Measurements from ENCODE around the gene LPP. TPM values are rescaled to one million over a fixed set of nuclear protein-coding genes. Genes with fewer than 3 reads are reported as not detected.

The LPP gene
- total RNA-seq, 1 donor from 2014 or later, result 132 TPM

DNA sequence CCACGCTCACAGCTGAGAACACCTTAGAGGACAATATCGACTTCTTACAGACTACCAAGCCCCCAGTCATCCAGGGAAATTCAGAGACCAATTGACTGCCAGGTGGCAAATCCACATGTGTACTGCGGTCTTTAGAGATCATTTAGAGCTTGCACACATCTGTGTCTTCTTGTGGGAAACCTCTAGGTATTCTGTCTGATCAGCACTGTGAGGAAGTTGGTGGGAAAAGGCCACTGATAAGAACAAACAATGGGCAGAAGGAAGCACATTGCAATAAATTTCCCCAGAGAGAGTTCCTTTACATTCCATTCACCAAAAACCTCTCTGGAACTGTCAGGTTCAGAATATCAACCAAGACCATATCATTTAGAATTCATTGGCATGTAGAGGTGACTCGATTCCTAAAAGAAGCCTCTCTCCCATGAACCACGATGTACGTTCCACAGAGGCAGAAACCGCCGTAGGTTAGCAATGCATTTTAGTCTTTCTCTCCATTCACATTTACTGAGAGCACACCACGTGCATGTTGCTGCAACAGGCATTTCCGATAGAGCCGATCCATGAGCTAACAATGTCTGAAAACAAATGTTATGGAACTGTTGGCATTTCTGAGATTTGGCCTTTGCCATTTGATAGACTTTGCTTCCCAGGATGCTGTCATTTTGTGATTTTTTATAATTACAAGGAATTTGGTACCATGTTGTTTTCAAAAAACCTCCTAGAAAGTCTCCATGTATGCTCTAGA lies 730.5 kb downstream of the LPP start:
- Mint-ChIP-seq H3K27me3 (ENCODE audit: low read depth) (no peaks in the 10 kb centered on the region), H3K27ac (no peak overlapping the region), H3K4me3 (no peak overlapping the region), H3K4me1 (peaks cover 6% of the 10 kb centered on the region), H3K9me3 (peaks cover 5% of the 10 kb centered on the region), H3K36me3 (peaks cover 19% of the 10 kb centered on the region)
- DNase-seq (ENCODE audit: low spot score in 2 of 2, unreplicated experiment in 2 of 2), result no peak
- TF ChIP-seq, protein P1, sequence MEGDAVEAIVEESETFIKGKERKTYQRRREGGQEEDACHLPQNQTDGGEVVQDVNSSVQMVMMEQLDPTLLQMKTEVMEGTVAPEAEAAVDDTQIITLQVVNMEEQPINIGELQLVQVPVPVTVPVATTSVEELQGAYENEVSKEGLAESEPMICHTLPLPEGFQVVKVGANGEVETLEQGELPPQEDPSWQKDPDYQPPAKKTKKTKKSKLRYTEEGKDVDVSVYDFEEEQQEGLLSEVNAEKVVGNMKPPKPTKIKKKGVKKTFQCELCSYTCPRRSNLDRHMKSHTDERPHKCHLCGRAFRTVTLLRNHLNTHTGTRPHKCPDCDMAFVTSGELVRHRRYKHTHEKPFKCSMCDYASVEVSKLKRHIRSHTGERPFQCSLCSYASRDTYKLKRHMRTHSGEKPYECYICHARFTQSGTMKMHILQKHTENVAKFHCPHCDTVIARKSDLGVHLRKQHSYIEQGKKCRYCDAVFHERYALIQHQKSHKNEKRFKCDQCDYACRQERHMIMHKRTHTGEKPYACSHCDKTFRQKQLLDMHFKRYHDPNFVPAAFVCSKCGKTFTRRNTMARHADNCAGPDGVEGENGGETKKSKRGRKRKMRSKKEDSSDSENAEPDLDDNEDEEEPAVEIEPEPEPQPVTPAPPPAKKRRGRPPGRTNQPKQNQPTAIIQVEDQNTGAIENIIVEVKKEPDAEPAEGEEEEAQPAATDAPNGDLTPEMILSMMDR (IDR thresholded peaks at IDR 0.05; ENCODE audit: unreplicated experiment), result no peak

DNA sequence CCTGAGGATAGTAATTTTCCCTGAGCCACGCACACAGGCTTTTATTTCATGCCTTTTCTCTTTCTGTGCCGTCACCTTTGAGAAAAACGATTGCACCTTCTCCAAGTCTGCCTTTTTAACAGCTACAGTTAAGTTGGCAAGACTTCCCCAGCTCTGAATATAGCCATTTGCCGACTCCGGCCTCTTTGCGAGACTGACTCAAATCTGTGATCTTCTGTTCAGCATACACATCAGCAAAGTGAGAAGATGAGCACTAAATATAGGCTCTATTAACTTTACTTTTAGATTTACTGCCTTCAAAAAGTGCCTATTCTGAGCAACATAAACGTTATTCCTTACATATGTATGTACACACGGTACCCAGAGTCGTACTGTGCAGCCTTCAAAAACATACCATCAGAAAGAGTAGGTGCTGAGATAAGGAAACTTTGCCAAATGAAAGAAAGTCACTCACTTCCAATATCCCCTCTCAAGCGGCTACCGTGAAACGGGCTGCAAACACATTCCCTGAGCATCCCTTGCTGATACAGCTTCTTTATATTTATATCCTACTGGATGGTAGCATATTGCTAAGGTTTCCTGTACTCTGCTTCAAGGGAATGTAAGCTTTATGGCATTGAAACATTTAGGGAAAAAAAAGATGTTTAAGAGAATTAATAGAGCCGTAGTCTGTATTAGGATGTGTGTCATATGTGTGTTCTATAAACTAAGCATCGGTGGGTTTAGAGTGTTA lies 734.5 kb downstream of the LPP start:
- Mint-ChIP-seq H3K4me3 (no peak overlapping the region), H3K9me3 (no peaks in the 10 kb centered on the region), H3K4me1 (no peaks in the 10 kb centered on the region), H3K27me3 (ENCODE audit: low read depth) (no peaks in the 10 kb centered on the region), H3K36me3 (peaks cover 4% of the 10 kb centered on the region), H3K27ac (no peak overlapping the region)
- TF ChIP-seq, protein P1 (IDR thresholded peaks at IDR 0.05; ENCODE audit: unreplicated experiment), result no peak
- DNase-seq (ENCODE audit: low spot score in 2 of 2, unreplicated experiment in 2 of 2), result no peak

DNA sequence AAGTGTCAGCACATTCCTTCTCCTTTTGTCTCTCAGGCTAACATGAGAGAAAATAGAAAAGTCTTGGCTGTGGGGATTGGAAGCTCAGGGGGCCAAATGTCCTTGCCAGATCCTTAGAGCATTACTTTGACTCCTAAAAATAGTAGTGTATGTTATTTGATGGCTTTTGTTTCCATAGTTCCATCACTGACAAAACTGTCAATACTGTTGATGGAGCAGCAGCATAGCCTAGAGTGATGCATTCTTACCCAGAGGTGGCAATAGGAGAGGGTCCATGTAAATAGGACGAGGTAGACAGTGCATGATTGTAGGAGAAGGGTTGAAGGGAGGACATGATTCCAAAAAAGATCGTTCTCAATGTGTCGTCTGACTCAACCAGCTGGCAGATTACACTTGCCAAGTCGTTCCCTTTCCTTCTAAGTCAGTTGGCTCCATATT lies 735.1 kb downstream of the LPP start:
- Mint-ChIP-seq H3K4me1 (no peaks in the 10 kb centered on the region), H3K4me3 (no peak overlapping the region), H3K36me3 (peaks cover 4% of the 10 kb centered on the region), H3K27ac (no peak overlapping the region), H3K27me3 (ENCODE audit: low read depth) (no peaks in the 10 kb centered on the region), H3K9me3 (no peaks in the 10 kb centered on the region)
- TF ChIP-seq, protein P1 (IDR thresholded peaks at IDR 0.05; ENCODE audit: unreplicated experiment), result no peak
- DNase-seq (ENCODE audit: low spot score in 2 of 2, unreplicated experiment in 2 of 2), result no peak

- no peaks in the 10 kb centered on the region for H3K36me3 Mint-ChIP-seq
- H3K4me1 Mint-ChIP-seq, result no peaks in the 10 kb centered on the region
- no peak overlapping the region for H3K27ac Mint-ChIP-seq
- TF ChIP-seq, protein P1 (IDR thresholded peaks at IDR 0.05; ENCODE audit: unreplicated experiment), result no peak
- no peak overlapping the region for H3K4me3 Mint-ChIP-seq
- H3K27me3 Mint-ChIP-seq (ENCODE audit: low read depth), result no peaks in the 10 kb centered on the region
- DNase-seq (ENCODE audit: low spot score in 2 of 2, unreplicated experiment in 2 of 2), result no peak
- H3K9me3 Mint-ChIP-seq, result no peaks in the 10 kb centered on the region
These were observed 736.8 kb downstream of the LPP start for GRCh38 chr3:188890572-188891270.

DNA sequence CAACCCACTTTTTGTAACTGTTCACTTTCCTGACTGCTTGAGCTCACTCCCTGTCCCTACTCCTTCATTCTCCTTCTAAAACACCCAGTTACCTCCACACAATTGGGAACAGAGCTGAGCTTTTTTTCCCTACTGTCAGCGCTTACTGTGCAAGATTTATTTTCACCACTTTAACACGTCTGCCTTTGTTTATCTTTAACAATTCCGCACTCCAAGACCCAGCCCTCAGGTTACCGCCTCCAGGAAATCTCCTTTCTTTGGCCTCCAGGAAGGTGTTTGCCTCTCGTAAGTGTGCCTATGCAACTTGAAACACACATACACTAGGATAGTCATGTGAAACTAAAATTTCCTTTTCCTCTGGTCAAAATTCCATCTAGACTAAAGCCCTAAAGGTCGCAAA lies 745.9 kb downstream of the LPP start:
- H3K27ac Mint-ChIP-seq, result no peak overlapping the region

More for the DNA sequence above, 745.9 kb downstream of the LPP start:
- DNase-seq (ENCODE audit: low spot score in 2 of 2, unreplicated experiment in 2 of 2), result no peak
- H3K36me3 Mint-ChIP-seq, result no peaks in the 10 kb centered on the region
- no peaks in the 10 kb centered on the region for H3K9me3 Mint-ChIP-seq
- H3K27me3 Mint-ChIP-seq (ENCODE audit: low read depth), result no peaks in the 10 kb centered on the region
- peaks cover 13% of the 10 kb centered on the region for H3K4me1 Mint-ChIP-seq
- H3K4me3 Mint-ChIP-seq, result no peak overlapping the region
- TF ChIP-seq, protein P1 (IDR thresholded peaks at IDR 0.05; ENCODE audit: unreplicated experiment), result no peak

Data from mesothelial cell of epicardium (in vitro differentiated cells).